SK-N-SH (cell line): ENCODE data around the gene PBLD. TPM values are rescaled to one million over a fixed set of nuclear protein-coding genes. Genes with fewer than 3 reads are reported as not detected.
A peak's percentile ranks its signal among the peaks of the same experiment; 100 is the strongest.

ENCODE experiments used
- CTCF ChIA-PET: fragments of 300-600, 350-600 bp; formaldehyde crosslinking; extraction: SDS; loops from one replicate; lab custom pipeline; 2021; lab: Yijun Ruan, JAX
- POLR2A ChIA-PET: fragments of 350-600 bp; sonication (Branson Sonifier 250); formaldehyde crosslinking; extraction: SDS; loops from one replicate; lab custom pipeline; 2020; ENCODE audit warnings: antibody characterized with exemption, inconsistent platforms; lab: Yijun Ruan, JAX
- DNase-seq: peaks from one replicate; pipeline ENCODE4 v3.0.0; 2012
- H2AFZ ChIP-seq: fragments of 200-600 bp; sonication (generic); 2 replicates; pipeline ENCODE4 v1.8.1; 2016; ENCODE audit warnings: antibody characterized with exemption, mild to moderate bottlenecking, low read depth
- H3F3A ChIP-seq: fragments of 200-600 bp; sonication (generic); replicated peaks from 2 replicates; pipeline ENCODE3; 2016; ENCODE audit warnings: antibody characterized with exemption, mild to moderate bottlenecking; ENCODE audit not compliant: insufficient read depth
- H3K27ac ChIP-seq, 2 experiments: fragments of 200-500 bp in 1 of 2; fragments of 200-600 bp in 1 of 2; sonication (Bioruptor generic) in 1 of 2; sonication (generic), shearing (Covaris generic) in 1 of 2; 2 replicates each; pipeline versions ENCODE4 v1.5.1 to v1.6.1; 2014 to 2016; ENCODE audit warnings: low read depth in 2 of 2, inconsistent platforms in 1 of 2, low read length in 1 of 2, mild to moderate bottlenecking in 1 of 2, mixed read lengths in 1 of 2
- H3K27me3 ChIP-seq: fragments of 200-600 bp; sonication (generic), shearing (Covaris generic); 2 replicates; pipeline ENCODE4 v1.6.1; 2016; ENCODE audit warnings: mixed run types; ENCODE audit not compliant: insufficient read depth
- H3K36me3 ChIP-seq, 2 experiments: fragments of 200-500 bp in 1 of 2; fragments of 200-600 bp in 1 of 2; sonication (Bioruptor generic) in 1 of 2; sonication (generic) in 1 of 2; replicated peaks in 1 of 2; 2 replicates each; pipeline versions ENCODE3 to v1.5.1; 2014 to 2016; ENCODE audit warnings: low read length in 1 of 2, mild to moderate bottlenecking in 1 of 2; ENCODE audit not compliant: insufficient read depth in 2 of 2, control insufficient read depth in 1 of 2
- H3K4me1 ChIP-seq, 2 experiments: fragments of 200-500 bp in 1 of 2; fragments of 200-600 bp in 1 of 2; sonication (Bioruptor generic) in 1 of 2; sonication (generic), shearing (Covaris generic) in 1 of 2; 2 replicates each; pipeline versions ENCODE4 v1.5.1 to v1.6.1; 2014 to 2016; ENCODE audit warnings: low read depth in 1 of 2, low read length in 1 of 2, mixed run types in 1 of 2; ENCODE audit not compliant: insufficient read depth in 2 of 2, control insufficient read depth in 1 of 2
- H3K4me2 ChIP-seq: fragments of 200-600 bp; sonication (generic), shearing (Covaris generic); 2 replicates; pipeline ENCODE4 v1.6.1; 2017; ENCODE audit warnings: mixed run types
- H3K4me3 ChIP-seq, 2 experiments: fragments of 200-500 bp in 1 of 2; fragments of 200-600 bp in 1 of 2; sonication (Bioruptor generic) in 1 of 2; sonication (generic), shearing (Covaris generic) in 1 of 2; 2 replicates each; pipeline versions ENCODE4 v1.5.1 to v1.8.1; 2014 to 2016; ENCODE audit warnings: low read depth in 2 of 2, inconsistent platforms in 1 of 2, low read length in 1 of 2, mild to moderate bottlenecking in 1 of 2, mixed read lengths in 1 of 2, moderate library complexity in 1 of 2
- H3K79me2 ChIP-seq: fragments of 200-600 bp; sonication (generic); 2 replicates; pipeline ENCODE4 v1.8.1; 2017; ENCODE audit warnings: mild to moderate bottlenecking; ENCODE audit not compliant: insufficient read depth
- H3K9ac ChIP-seq: fragments of 200-600 bp; sonication (generic); 2 replicates; pipeline ENCODE4 v1.6.1; 2017; ENCODE audit warnings: mixed run types
- H3K9me2 ChIP-seq: fragments of 200-600 bp; sonication (generic); 2 replicates; pipeline ENCODE4 v1.6.1; 2017; ENCODE audit warnings: mixed run types
- H3K9me3 ChIP-seq: fragments of 200-600 bp; sonication (generic); 2 replicates; pipeline ENCODE4 v1.6.1; 2017; ENCODE audit warnings: mixed run types, mild to moderate bottlenecking, moderate library complexity
- H4K20me1 ChIP-seq: fragments of 200-600 bp; sonication (generic); 2 replicates; pipeline ENCODE4 v1.6.1; 2017; ENCODE audit warnings: mild to moderate bottlenecking, mixed run types; ENCODE audit not compliant: insufficient read depth
- CHD2 ChIP-seq: fragments of 150-350 bp; IDR thresholded peaks from 2 replicates; pipeline ENCODE4 v1.6.1; 2018; ENCODE audit warnings: low read length; ENCODE audit not compliant: partially characterized antibody
- EP300 ChIP-seq, 2 experiments: IDR thresholded peaks; 2 replicates each; pipeline versions ENCODE4 v1.4.0 to v1.6.1; 2012; ENCODE audit warnings: borderline replicate concordance in 1 of 2, low read depth in 1 of 2, low read length in 1 of 2
- EZH2phosphoT487 ChIP-seq: fragments of 200-600 bp; sonication (generic); IDR thresholded peaks from 2 replicates; pipeline ENCODE4 v1.6.1; 2017; ENCODE audit warnings: low read depth, mixed run types, mild to moderate bottlenecking, antibody characterized with exemption, moderate library complexity, borderline replicate concordance
- FOSL2 ChIP-seq: IDR thresholded peaks from 2 replicates; pipeline ENCODE4 v1.4.0; 2012; ENCODE audit warnings: low read depth, mild to moderate bottlenecking, moderate library complexity, borderline replicate concordance
- FOXJ3 ChIP-seq: sonication (generic); formaldehyde crosslinking; IDR thresholded peaks from 2 replicates; pipeline ENCODE4 v1.5.1; 2020; ENCODE audit warnings: mild to moderate bottlenecking, missing genetic modification reagents
- FOXM1 ChIP-seq: IDR thresholded peaks from 2 replicates; pipeline ENCODE4 v1.4.0; 2012; ENCODE audit warnings: low read depth, mild to moderate bottlenecking
- GABPA ChIP-seq: IDR thresholded peaks from 2 replicates; pipeline ENCODE4 v1.4.0; 2012; ENCODE audit warnings: low read depth, mild to moderate bottlenecking
- NFIC ChIP-seq: IDR thresholded peaks from 2 replicates; pipeline ENCODE4 v1.4.0; 2012; ENCODE audit warnings: borderline replicate concordance
- RFX5 ChIP-seq: IDR thresholded peaks from 2 replicates; pipeline ENCODE4 v1.6.1; 2012; ENCODE audit warnings: mild to moderate bottlenecking, improper control_type of control experiment, low read length
- RXRA ChIP-seq: IDR thresholded peaks from 2 replicates; pipeline ENCODE4 v1.4.0; 2012; ENCODE audit warnings: low read depth, mild to moderate bottlenecking, borderline replicate concordance
- SMC3 ChIP-seq: IDR thresholded peaks from 2 replicates; pipeline ENCODE4 v1.6.1; 2012; ENCODE audit warnings: low read depth, low read length, improper control_type of control experiment
- TEAD4 ChIP-seq: IDR thresholded peaks from 2 replicates; pipeline ENCODE4 v1.4.0; 2012; ENCODE audit warnings: mild to moderate bottlenecking, borderline replicate concordance; ENCODE audit not compliant: insufficient read depth
- USF1 ChIP-seq: IDR thresholded peaks from 2 replicates; pipeline ENCODE4 v1.4.0; 2012; ENCODE audit warnings: low read depth, borderline replicate concordance
- WGBS: methylation state at CpG from one replicate; pipeline ENCODE4 v1.1.6; 2017; ENCODE audit warnings: low lambda C conversion rate; 5-methylcytosine and 5-hydroxymethylcytosine counted together
- polyA plus RNA-seq, 3 experiments: library from polyadenylated mRNA; depleted of rRNA; stranded (reverse); fragments of >200 nt; gene quantifications; 2 replicates each; pipeline ENCODE4 v1.2.3, GENCODE V29; 2012
- TF ChIP-seq, protein P1 (sequence below): IDR thresholded peaks from 2 replicates; pipeline ENCODE4 v1.6.1; 2012; ENCODE audit warnings: mild to moderate bottlenecking, low read depth, low read length, moderate library complexity
- TF ChIP-seq, protein P2 (sequence below): IDR thresholded peaks from 2 replicates; pipeline ENCODE4 v1.4.0; 2012; ENCODE audit warnings: low read depth

PBLD gene
- polyA plus RNA-seq, 1 of the 3 experiments (the other 2 are of a cell fraction) = 0.94 TPM

- TF ChIP-seq RXRA (no peak), EZH2phosphoT487 (no peak), SMC3 (no peak), FOXJ3 (CRISPR knock-in tag) (no peak), USF1 (no peak), FOSL2 (no peak)
Observed at GRCh38 chr10:68336754-68337351, 4.1 kb upstream of the PBLD start (continued).

DNA sequence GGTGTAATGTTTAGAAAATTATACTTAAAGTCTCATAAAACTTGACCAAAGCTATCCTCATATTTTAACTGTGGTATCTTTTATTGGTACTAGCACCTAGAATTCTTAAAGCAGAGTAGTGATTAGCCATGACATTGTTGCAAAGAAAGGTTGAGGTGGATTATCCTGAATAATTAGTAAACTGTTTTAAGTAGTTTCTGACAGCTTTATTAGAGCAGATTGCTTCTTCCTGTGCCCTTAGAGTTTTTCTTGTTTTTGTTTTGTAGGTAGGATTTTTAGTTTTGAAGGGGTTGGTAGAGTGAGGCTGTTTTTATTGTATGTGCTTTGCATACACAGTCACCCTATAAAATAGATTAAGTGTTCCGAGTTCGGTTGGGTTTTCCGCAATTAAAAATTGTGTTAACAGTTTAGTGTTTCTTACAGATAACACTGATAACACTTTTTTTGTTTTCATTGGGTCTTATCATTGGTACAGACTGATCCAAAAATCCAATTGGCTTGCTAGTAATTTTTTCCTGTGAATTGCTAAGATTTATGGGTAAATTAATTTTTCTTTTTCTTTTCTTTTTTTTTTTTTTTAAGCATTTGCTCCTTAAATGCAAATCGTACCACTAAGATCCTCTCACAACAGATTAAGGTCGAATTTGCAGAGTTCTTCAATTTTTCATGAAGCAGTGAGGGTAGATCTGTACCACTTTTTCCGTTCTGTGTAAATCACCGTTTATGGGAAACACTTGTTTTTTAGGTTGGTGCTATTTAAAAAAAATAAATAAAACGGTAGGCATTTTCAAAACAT, 2.1 kb upstream of the PBLD start:
- H3K27ac ChIP-seq = no peak overlapping the region; a peak in 1 of 4 replicates
- H3K9ac ChIP-seq = peak overlapping the region; percentile 99
- TF ChIP-seq, protein P1, sequence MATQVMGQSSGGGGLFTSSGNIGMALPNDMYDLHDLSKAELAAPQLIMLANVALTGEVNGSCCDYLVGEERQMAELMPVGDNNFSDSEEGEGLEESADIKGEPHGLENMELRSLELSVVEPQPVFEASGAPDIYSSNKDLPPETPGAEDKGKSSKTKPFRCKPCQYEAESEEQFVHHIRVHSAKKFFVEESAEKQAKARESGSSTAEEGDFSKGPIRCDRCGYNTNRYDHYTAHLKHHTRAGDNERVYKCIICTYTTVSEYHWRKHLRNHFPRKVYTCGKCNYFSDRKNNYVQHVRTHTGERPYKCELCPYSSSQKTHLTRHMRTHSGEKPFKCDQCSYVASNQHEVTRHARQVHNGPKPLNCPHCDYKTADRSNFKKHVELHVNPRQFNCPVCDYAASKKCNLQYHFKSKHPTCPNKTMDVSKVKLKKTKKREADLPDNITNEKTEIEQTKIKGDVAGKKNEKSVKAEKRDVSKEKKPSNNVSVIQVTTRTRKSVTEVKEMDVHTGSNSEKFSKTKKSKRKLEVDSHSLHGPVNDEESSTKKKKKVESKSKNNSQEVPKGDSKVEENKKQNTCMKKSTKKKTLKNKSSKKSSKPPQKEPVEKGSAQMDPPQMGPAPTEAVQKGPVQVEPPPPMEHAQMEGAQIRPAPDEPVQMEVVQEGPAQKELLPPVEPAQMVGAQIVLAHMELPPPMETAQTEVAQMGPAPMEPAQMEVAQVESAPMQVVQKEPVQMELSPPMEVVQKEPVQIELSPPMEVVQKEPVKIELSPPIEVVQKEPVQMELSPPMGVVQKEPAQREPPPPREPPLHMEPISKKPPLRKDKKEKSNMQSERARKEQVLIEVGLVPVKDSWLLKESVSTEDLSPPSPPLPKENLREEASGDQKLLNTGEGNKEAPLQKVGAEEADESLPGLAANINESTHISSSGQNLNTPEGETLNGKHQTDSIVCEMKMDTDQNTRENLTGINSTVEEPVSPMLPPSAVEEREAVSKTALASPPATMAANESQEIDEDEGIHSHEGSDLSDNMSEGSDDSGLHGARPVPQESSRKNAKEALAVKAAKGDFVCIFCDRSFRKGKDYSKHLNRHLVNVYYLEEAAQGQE = no peak
- TF ChIP-seq GABPA (no peak), NFIC (no peak), RFX5 (no peak), FOXM1 (no peak), EP300 (IDR thresholded peaks at IDR 0.05; ENCODE audit: borderline replicate concordance in 1 of 2, low read depth in 1 of 2, low read length in 1 of 2) (no peak), TEAD4 (no peak), CHD2 (no peak)
- TF ChIP-seq, protein P2, sequence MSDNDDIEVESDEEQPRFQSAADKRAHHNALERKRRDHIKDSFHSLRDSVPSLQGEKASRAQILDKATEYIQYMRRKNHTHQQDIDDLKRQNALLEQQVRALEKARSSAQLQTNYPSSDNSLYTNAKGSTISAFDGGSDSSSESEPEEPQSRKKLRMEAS = no peak
- no peaks in the 10 kb centered on the region for H3K9me2 ChIP-seq
- H3K9me3 ChIP-seq = no peaks in the 10 kb centered on the region
- H3K4me1 ChIP-seq = peaks cover 17 to 30% of the 10 kb centered on the region in 2 experiments; a peak in 3 of 4 replicates
- H2AFZ ChIP-seq = no peak overlapping the region
- POLR2A ChIA-PET = no interaction called here
- 18% methylated on average over 8 of the region's 8 CpGs for WGBS
- CTCF ChIA-PET = interaction anchor here (1.5 to 3.2 kb wide), 4 partner anchors 13 to 122 kb away, joined by 3 to 26 read pairs (median 12); no protein-coding TSS in a partner anchor
- no peaks in the 10 kb centered on the region for H3K27me3 ChIP-seq
- H3K79me2 ChIP-seq = peaks cover 85% of the 10 kb centered on the region
- DNase-seq = no peak
- H3K4me3 ChIP-seq = peak overlapping the region; percentile 85 to 91
- H3F3A ChIP-seq = peaks cover 29% of the 10 kb centered on the region
- peak overlapping the region; percentile 76 for H3K4me2 ChIP-seq
- H4K20me1 ChIP-seq = peaks cover 71% of the 10 kb centered on the region
- peaks cover 41 to 43% of the 10 kb centered on the region in 2 experiments for H3K36me3 ChIP-seq
